ENCODE results near the gene TGFBR3. TPM values are rescaled to one million over a fixed set of nuclear protein-coding genes. Genes with fewer than 3 reads are reported as not detected.

TGFBR3 gene
- total and polyA plus RNA-seq, 9 of the 15 experiments (the other 6 are each of a cell fraction or from before 2014, with no cell fraction given) = 3.6 to 32.4 (median 15.6) TPM

DNA sequence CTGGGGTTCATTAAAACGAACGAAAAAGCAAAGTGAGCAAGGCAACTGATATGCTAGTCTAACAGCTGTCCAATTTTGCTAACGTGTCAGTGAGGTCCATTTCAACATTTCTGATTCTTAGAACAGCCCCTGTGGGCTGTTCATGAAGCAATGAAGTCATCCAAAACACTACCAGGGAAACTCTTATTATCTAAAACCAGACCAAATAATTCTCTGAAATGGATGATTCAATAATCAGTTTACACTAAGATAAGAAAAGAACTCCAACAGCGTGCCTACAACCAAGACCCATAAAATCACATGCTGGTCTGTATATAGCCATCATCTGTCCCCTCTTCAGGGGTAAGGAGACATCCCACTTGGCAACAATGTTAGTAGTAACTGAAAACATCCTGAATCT is 122.7 kb downstream of the TGFBR3 start (continued):
- TF ChIP-seq, protein P1, sequence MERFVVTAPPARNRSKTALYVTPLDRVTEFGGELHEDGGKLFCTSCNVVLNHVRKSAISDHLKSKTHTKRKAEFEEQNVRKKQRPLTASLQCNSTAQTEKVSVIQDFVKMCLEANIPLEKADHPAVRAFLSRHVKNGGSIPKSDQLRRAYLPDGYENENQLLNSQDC (CRISPR knock-in tag; IDR thresholded peaks at IDR 0.05) = no peak
- TF ChIP-seq GABPB1 (CRISPR knock-in tag; IDR thresholded peaks at IDR 0.05) = no peak
- TF ChIP-seq, protein P2, sequence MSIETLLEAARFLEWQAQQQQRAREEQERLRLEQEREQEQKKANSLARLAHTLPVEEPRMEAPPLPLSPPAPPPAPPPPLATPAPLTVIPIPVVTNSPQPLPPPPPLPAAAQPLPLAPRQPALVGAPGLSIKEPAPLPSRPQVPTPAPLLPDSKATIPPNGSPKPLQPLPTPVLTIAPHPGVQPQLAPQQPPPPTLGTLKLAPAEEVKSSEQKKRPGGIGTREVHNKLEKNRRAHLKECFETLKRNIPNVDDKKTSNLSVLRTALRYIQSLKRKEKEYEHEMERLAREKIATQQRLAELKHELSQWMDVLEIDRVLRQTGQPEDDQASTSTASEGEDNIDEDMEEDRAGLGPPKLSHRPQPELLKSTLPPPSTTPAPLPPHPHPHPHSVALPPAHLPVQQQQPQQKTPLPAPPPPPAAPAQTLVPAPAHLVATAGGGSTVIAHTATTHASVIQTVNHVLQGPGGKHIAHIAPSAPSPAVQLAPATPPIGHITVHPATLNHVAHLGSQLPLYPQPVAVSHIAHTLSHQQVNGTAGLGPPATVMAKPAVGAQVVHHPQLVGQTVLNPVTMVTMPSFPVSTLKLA (conservative IDR thresholded peaks at IDR 0.05) = peak in 1 of 2 experiments; percentile 41; a peak in 1 of 4 replicates
- no peak for TF ChIP-seq ZNF778 (CRISPR knock-in tag; IDR thresholded peaks at IDR 0.05)
- TF ChIP-seq SMARCE1 (IDR thresholded peaks at IDR 0.05) = peak; percentile 44; the same call in 1 of the 2 replicates
- TF ChIP-seq CEBPB (tag; IDR thresholded peaks at IDR 0.05) = no peak
- TF ChIP-seq, protein P3, sequence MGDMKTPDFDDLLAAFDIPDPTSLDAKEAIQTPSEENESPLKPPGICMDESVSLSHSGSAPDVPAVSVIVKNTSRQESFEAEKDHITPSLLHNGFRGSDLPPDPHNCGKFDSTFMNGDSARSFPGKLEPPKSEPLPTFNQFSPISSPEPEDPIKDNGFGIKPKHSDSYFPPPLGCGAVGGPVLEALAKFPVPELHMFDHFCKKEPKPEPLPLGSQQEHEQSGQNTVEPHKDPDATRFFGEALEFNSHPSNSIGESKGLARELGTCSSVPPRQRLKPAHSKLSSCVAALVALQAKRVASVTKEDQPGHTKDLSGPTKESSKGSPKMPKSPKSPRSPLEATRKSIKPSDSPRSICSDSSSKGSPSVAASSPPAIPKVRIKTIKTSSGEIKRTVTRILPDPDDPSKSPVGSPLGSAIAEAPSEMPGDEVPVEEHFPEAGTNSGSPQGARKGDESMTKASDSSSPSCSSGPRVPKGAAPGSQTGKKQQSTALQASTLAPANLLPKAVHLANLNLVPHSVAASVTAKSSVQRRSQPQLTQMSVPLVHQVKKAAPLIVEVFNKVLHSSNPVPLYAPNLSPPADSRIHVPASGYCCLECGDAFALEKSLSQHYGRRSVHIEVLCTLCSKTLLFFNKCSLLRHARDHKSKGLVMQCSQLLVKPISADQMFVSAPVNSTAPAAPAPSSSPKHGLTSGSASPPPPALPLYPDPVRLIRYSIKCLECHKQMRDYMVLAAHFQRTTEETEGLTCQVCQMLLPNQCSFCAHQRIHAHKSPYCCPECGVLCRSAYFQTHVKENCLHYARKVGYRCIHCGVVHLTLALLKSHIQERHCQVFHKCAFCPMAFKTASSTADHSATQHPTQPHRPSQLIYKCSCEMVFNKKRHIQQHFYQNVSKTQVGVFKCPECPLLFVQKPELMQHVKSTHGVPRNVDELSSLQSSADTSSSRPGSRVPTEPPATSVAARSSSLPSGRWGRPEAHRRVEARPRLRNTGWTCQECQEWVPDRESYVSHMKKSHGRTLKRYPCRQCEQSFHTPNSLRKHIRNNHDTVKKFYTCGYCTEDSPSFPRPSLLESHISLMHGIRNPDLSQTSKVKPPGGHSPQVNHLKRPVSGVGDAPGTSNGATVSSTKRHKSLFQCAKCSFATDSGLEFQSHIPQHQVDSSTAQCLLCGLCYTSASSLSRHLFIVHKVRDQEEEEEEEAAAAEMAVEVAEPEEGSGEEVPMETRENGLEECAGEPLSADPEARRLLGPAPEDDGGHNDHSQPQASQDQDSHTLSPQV (IDR thresholded peaks at IDR 0.05) = peak; percentile 50; the same call in 1 of the 2 replicates
- peak; percentile 67; the same call in 1 of the 2 replicates for TF ChIP-seq JUN (IDR thresholded peaks at IDR 0.05; ENCODE audit: borderline replicate concordance, low read depth, low read length)
- no peak for TF ChIP-seq JUN (CRISPR knock-in tag; IDR thresholded peaks at IDR 0.05; ENCODE audit: borderline replicate concordance)
- TF ChIP-seq JUND (IDR thresholded peaks at IDR 0.05; ENCODE audit: borderline replicate concordance, low read depth, low read length) = peak; percentile 79
- peak; percentile 71; the same call in 1 of the 3 replicates for TF ChIP-seq JUND (tag; IDR thresholded peaks at IDR 0.05; ENCODE audit: borderline replicate concordance, low read depth, low read length)
- TF ChIP-seq, protein P4, sequence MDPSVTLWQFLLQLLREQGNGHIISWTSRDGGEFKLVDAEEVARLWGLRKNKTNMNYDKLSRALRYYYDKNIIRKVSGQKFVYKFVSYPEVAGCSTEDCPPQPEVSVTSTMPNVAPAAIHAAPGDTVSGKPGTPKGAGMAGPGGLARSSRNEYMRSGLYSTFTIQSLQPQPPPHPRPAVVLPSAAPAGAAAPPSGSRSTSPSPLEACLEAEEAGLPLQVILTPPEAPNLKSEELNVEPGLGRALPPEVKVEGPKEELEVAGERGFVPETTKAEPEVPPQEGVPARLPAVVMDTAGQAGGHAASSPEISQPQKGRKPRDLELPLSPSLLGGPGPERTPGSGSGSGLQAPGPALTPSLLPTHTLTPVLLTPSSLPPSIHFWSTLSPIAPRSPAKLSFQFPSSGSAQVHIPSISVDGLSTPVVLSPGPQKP (CRISPR knock-in tag; IDR thresholded peaks at IDR 0.05) = no peak
- peak; percentile 85 for TF ChIP-seq ATF7 (IDR thresholded peaks at IDR 0.05)
- TF ChIP-seq RBM14 (IDR thresholded peaks at IDR 0.05; ENCODE audit: borderline replicate concordance, insufficient read depth, low read depth, low read length) = no peak
- TF ChIP-seq CBFA2T3 (IDR thresholded peaks at IDR 0.05) = peak; percentile 49
- TF ChIP-seq HDAC2 (IDR thresholded peaks at IDR 0.05) = 0 out of 2 replicates have a peak, but pooled peaks have one; percentile 26
- TF ChIP-seq EWSR1 (IDR thresholded peaks at IDR 0.05; ENCODE audit: borderline replicate concordance, low read depth, partially characterized antibody) = no peak
- peak; percentile 37; the same call in 1 of the 2 replicates for TF ChIP-seq STAT5A (IDR thresholded peaks at IDR 0.05; ENCODE audit: borderline replicate concordance, low read length)
